ENCODE data around the gene AFF3. TPM values are rescaled to one million over a fixed set of nuclear protein-coding genes. Genes with fewer than 3 reads are reported as not detected.
A peak's percentile ranks its signal among the peaks of the same experiment; 100 is the strongest.

AFF3 gene
- total RNA-seq, 1 experiment from 2014 or later: not detected

DNA sequence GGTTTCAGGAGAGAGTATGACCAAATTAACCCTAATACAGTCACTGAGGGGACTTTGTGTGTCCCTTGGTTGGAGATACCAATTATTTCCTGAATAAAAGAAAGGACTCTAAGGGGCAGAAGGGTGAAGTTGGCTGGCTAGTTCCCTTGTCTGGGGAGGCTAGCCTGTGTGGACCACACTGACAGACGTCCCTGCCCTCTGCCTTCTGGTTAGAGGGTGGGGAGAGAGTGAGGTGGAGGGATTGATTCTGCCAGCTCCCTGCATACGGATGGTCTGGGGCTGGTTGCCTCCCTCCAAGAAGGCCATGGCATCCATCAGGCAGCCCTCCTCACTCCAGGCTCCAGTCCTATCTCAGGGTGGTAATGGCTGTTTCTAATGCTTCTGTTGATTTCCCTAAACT, 37.4 kb upstream of the AFF3 start:
- no peaks in the 10 kb centered on the region for H3K9me3 ChIP-seq (ENCODE audit: low read depth, low read length, poor library complexity, severe bottlenecking)
- H3K27ac ChIP-seq (ENCODE audit: low read depth, low read length, poor library complexity, severe bottlenecking): no peak overlapping the region
- intact Hi-C loops (cut with micrococcal nuclease; ENCODE audit: unreplicated experiment): no loop called here
- ChIA-PET CTCF (no interaction called here), POLR2A (ENCODE audit: low non-redundant PET) (no interaction called here)
- no peaks in the 10 kb centered on the region for H3K36me3 ChIP-seq (ENCODE audit: insufficient read depth, low read length, poor library complexity, severe bottlenecking)
- DNase-seq (ENCODE audit: low spot score): no peak
- no peak overlapping the region for H3K4me3 ChIP-seq (ENCODE audit: low read depth, low read length, poor library complexity, severe bottlenecking)
- no TSS peak for BruUV-seq (replicated peaks)
- H3K27me3 ChIP-seq (replicated peaks; ENCODE audit: insufficient read depth, low read depth, low read length, poor library complexity): peaks cover 10% of the 10 kb centered on the region
- TF ChIP-seq, protein P1, sequence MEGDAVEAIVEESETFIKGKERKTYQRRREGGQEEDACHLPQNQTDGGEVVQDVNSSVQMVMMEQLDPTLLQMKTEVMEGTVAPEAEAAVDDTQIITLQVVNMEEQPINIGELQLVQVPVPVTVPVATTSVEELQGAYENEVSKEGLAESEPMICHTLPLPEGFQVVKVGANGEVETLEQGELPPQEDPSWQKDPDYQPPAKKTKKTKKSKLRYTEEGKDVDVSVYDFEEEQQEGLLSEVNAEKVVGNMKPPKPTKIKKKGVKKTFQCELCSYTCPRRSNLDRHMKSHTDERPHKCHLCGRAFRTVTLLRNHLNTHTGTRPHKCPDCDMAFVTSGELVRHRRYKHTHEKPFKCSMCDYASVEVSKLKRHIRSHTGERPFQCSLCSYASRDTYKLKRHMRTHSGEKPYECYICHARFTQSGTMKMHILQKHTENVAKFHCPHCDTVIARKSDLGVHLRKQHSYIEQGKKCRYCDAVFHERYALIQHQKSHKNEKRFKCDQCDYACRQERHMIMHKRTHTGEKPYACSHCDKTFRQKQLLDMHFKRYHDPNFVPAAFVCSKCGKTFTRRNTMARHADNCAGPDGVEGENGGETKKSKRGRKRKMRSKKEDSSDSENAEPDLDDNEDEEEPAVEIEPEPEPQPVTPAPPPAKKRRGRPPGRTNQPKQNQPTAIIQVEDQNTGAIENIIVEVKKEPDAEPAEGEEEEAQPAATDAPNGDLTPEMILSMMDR (conservative IDR thresholded peaks at IDR 0.05; ENCODE audit: low read depth, low read length): no peak
- no peak for TF ChIP-seq EZH2 (IDR thresholded peaks at IDR 0.05; ENCODE audit: borderline replicate concordance, low read depth, low read length, poor library complexity, severe bottlenecking)
- no peaks in the 10 kb centered on the region for H3K4me1 ChIP-seq (ENCODE audit: insufficient read depth, low read length, poor library complexity, severe bottlenecking)

DNA sequence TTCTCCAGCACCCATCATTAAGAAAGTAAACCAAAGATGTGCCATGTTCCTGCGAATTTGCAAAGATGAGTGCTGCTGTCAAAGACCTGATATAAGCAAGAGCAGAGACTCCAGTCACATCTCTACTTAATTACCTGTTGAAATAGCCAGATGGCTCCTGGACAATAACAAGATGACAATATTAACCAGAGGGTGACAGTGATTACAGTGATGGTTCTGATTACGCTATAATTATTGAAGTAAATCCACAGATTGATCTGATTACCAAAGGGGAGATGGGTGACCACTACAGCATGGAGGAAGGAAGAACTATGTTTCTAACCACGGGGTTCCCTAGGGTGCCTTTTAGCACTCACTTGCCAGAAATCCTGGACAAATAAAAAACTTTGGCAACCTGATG, 36.5 kb upstream of the AFF3 start:
- no peak for DNase-seq (ENCODE audit: low spot score)
- POLR2A ChIA-PET (ENCODE audit: low non-redundant PET): no interaction called here
- intact Hi-C loops (cut with micrococcal nuclease; ENCODE audit: unreplicated experiment): no loop called here
- no peaks in the 10 kb centered on the region for H3K4me1 ChIP-seq (ENCODE audit: insufficient read depth, low read length, poor library complexity, severe bottlenecking)
- H3K4me3 ChIP-seq (ENCODE audit: low read depth, low read length, poor library complexity, severe bottlenecking): no peak overlapping the region
- CTCF ChIA-PET: no interaction called here
- peaks cover 10% of the 10 kb centered on the region for H3K27me3 ChIP-seq (replicated peaks; ENCODE audit: insufficient read depth, low read depth, low read length, poor library complexity)
- no peaks in the 10 kb centered on the region for H3K9me3 ChIP-seq (ENCODE audit: low read depth, low read length, poor library complexity, severe bottlenecking)
- H3K27ac ChIP-seq (ENCODE audit: low read depth, low read length, poor library complexity, severe bottlenecking): no peak overlapping the region
- no TSS peak for BruUV-seq (replicated peaks)
- TF ChIP-seq EZH2 (IDR thresholded peaks at IDR 0.05; ENCODE audit: borderline replicate concordance, low read depth, low read length, poor library complexity, severe bottlenecking): no peak
- TF ChIP-seq, protein P1 (conservative IDR thresholded peaks at IDR 0.05; ENCODE audit: low read depth, low read length): no peak
- H3K36me3 ChIP-seq (ENCODE audit: insufficient read depth, low read length, poor library complexity, severe bottlenecking): no peaks in the 10 kb centered on the region

DNA sequence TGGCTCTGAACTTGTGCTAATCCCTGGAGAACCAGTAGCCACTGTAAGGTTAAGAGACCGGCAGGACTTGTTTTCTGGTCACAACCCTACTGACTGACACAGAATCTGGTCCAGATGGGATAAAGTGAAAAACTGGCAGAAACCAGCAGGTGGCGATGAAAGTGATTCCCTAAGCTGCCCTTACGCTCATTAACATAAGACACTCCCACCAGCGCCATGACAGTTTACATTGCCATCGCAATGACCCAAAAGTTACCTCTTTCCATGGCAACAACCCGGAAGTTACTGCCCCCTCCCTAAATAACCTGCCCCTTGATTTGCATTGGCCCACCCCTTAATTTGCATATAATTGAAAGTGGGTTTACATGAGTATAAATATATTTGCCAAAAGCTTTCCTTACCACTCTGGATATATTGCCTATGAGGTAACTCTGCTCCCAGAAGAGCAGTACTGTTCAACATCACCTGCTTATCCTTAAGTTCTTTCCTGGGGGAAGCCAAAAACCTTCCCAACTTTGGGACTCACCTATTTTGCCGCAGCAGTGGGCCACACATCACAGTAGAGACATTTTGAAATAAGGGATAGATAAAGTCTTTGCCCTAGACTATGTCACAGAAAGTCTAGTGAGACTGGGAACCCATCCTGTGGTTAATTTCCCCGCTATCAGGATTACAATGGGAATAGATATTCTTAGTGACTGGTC, 35.8 kb upstream of the AFF3 start:
- no peaks in the 10 kb centered on the region for H3K4me1 ChIP-seq (ENCODE audit: insufficient read depth, low read length, poor library complexity, severe bottlenecking)
- BruUV-seq (replicated peaks): no TSS peak
- ChIA-PET POLR2A (ENCODE audit: low non-redundant PET) (no interaction called here), CTCF (interaction anchor here (1.0 kb wide), 1 partner anchor 619 kb away, joined by 4 read pairs; no protein-coding TSS in a partner anchor)
- intact Hi-C loops (cut with micrococcal nuclease; ENCODE audit: unreplicated experiment): no loop called here
- H3K36me3 ChIP-seq (ENCODE audit: insufficient read depth, low read length, poor library complexity, severe bottlenecking): no peaks in the 10 kb centered on the region
- H3K27me3 ChIP-seq (replicated peaks; ENCODE audit: insufficient read depth, low read depth, low read length, poor library complexity): peaks cover 7% of the 10 kb centered on the region
- no peak overlapping the region for H3K4me3 ChIP-seq (ENCODE audit: low read depth, low read length, poor library complexity, severe bottlenecking)
- TF ChIP-seq, protein P1 (conservative IDR thresholded peaks at IDR 0.05; ENCODE audit: low read depth, low read length): peak; percentile 60
- no peak for TF ChIP-seq EZH2 (IDR thresholded peaks at IDR 0.05; ENCODE audit: borderline replicate concordance, low read depth, low read length, poor library complexity, severe bottlenecking)
- DNase-seq (ENCODE audit: low spot score): peak; percentile 83
- H3K27ac ChIP-seq (ENCODE audit: low read depth, low read length, poor library complexity, severe bottlenecking): no peak overlapping the region
- no peaks in the 10 kb centered on the region for H3K9me3 ChIP-seq (ENCODE audit: low read depth, low read length, poor library complexity, severe bottlenecking)

All from A673 (cell line).